ENCODE data around the gene KLHL33.

KLHL33 gene

DNA sequence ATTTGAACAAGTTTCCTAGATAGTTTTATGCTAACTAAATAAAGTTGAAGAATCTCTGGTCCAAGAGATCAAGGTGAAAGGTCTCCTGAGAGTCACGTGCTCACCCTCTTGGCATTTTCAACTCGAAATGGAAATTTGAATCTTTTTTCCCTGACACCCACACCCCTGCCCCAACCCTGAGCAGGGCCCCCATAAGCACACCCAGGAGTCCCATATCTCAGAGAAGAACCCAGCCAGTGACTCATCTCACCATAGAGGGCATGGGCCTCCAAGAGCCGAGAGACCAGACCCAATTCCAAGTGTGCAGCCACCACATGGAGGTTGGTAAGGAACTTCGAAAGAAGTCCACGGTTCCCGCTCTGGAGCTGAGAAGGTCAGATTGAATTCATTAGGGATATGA lies 55.3 kb downstream of the KLHL33 start:
- no peak for DNase-seq (ENCODE audit: extremely low read depth in 1 of 2, low read depth in 1 of 2)

GRCh38 chr14:20379743-20380142 lies 56.2 kb downstream of the KLHL33 start:
- no peak for DNase-seq (ENCODE audit: extremely low read depth in 1 of 2, low read depth in 1 of 2)

- no peak for DNase-seq (ENCODE audit: extremely low read depth in 1 of 2, low read depth in 1 of 2)
Observed at GRCh38 chr14:20377171-20377570, 58.8 kb downstream of the KLHL33 start.

DNA sequence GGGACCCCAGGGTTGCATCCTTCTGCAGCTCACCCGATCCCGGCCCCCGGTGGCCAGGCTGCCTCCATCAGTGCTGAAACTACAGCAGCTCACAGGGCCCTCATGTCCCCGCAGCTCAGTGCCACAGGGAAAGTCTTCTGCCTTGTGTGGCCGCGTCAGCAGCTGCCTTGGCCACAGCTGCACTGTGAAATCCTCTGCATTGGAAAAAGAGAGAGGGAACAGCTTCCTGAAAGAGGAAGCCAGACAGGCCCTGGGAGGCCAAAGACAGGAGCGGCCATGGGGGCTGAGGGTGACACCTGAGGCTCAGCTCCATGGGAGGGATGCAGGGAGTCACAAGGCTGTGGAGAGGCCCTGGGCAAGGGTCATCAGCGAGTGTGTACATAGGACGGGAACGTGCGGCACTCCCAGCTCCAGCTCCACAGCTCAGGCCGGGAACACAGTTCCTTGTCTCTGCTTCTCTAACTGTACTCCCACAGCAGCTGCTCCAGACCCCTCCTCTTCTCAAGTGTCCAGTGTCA lies 59.8 kb downstream of the KLHL33 start:
- no peak for DNase-seq (ENCODE audit: extremely low read depth in 1 of 2, low read depth in 1 of 2)

Measured in activated CD8-positive, alpha-beta memory T cell treated with anti-CD3 and anti-CD28 coated beads for 1 hour (primary cell).